Measurements from ENCODE around the gene SOX10. TPM values are rescaled to one million over a fixed set of nuclear protein-coding genes. Genes with fewer than 3 reads are reported as not detected.

Gene SOX10
- total RNA-seq, 1 experiment from 2014 or later, result not detected

DNA sequence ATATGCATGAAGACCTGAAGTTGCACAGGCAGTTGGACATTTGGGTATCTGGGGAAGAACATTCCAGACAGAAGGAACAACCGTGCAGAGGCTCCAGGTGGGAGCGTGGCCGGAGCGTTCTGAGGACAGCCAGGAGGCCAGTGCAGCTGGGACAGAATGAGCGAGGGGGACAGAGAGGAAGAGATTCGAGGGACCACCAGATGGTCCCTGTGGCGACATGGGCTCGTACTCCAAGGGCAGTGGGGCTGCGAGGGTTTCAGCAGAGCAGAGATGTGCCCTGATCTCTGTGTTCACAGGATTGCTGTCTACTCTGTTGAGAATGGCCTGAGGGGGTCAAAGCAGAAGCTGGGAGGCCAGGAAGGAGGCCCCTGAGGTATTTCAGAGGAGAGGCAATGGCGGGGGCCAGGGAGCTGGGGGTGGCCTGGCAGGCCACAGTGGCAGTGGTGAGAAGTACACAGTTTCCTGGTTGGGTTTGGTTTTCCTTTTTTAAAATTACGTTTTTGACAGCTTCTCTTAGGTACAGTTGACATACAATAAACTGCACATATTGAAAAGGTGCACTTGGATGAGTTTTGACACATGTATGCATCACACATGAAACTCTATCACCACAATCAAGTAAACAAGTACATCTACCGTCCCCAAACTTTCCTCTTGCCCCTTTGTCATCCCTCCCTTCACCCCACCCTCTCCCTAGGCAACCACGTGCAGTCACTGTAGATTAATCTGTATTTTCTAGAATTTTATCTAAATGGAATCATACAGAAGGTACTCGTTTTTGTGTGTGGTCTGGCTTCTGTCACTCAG lies 24.8 kb upstream of the SOX10 start:
- DNase-seq (ENCODE audit: low read depth, low spot score) (no peak), ATAC-seq (no peak)
- Histone ChIP-seq H3K27ac (ENCODE audit: low read length) (no peak overlapping the region), H3K4me1 (ENCODE audit: control insufficient read depth, insufficient read depth, low read length) (no peaks in the 10 kb centered on the region), H3K9me3 (ENCODE audit: control insufficient read depth, insufficient read depth, low read depth, low read length) (no peaks in the 10 kb centered on the region), H3K36me3 (ENCODE audit: control insufficient read depth, insufficient read depth, low read length) (no peaks in the 10 kb centered on the region), H3K27me3 (ENCODE audit: control insufficient read depth, insufficient read depth, low read length) (no peaks in the 10 kb centered on the region), H3K4me3 (ENCODE audit: low read depth in 2 of 2, low read length in 2 of 2) (no peak overlapping the region)
- in situ Hi-C loops (cut with HindIII; ENCODE audit: low pct_unique_long_range_greater_than_20kb, low sequenced_read_pairs), result no loop called here
- no TSS peak for BruUV-seq (replicated peaks)
- TF ChIP-seq CTCF (IDR thresholded peaks at IDR 0.05) (no peak), POLR2AphosphoS5 (IDR thresholded peaks at IDR 0.05; ENCODE audit: low read depth, low read length) (no peak), TCF7L2 (IDR thresholded peaks at IDR 0.05; ENCODE audit: low read depth, low read length) (no peak), SIN3A (IDR thresholded peaks at IDR 0.05; ENCODE audit: borderline replicate concordance, insufficient read depth, low read depth, low read length) (no peak)
- TF ChIP-seq, protein P1, sequence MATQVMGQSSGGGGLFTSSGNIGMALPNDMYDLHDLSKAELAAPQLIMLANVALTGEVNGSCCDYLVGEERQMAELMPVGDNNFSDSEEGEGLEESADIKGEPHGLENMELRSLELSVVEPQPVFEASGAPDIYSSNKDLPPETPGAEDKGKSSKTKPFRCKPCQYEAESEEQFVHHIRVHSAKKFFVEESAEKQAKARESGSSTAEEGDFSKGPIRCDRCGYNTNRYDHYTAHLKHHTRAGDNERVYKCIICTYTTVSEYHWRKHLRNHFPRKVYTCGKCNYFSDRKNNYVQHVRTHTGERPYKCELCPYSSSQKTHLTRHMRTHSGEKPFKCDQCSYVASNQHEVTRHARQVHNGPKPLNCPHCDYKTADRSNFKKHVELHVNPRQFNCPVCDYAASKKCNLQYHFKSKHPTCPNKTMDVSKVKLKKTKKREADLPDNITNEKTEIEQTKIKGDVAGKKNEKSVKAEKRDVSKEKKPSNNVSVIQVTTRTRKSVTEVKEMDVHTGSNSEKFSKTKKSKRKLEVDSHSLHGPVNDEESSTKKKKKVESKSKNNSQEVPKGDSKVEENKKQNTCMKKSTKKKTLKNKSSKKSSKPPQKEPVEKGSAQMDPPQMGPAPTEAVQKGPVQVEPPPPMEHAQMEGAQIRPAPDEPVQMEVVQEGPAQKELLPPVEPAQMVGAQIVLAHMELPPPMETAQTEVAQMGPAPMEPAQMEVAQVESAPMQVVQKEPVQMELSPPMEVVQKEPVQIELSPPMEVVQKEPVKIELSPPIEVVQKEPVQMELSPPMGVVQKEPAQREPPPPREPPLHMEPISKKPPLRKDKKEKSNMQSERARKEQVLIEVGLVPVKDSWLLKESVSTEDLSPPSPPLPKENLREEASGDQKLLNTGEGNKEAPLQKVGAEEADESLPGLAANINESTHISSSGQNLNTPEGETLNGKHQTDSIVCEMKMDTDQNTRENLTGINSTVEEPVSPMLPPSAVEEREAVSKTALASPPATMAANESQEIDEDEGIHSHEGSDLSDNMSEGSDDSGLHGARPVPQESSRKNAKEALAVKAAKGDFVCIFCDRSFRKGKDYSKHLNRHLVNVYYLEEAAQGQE (IDR thresholded peaks at IDR 0.05; ENCODE audit: insufficient read depth in 1 of 2, low read depth in 2 of 2, low read length in 1 of 2), result no peak
- intact Hi-C loops (cut with micrococcal nuclease; ENCODE audit: unreplicated experiment), result no loop called here
- POLR2A ChIA-PET, result no interaction called here
- CTCF ChIA-PET, result no interaction called here

- in situ Hi-C loops (cut with HindIII; ENCODE audit: low pct_unique_long_range_greater_than_20kb, low sequenced_read_pairs) (no loop called here), intact Hi-C loops (cut with micrococcal nuclease; ENCODE audit: unreplicated experiment) (no loop called here)
- Histone ChIP-seq H3K27ac (ENCODE audit: low read length) (no peak overlapping the region), H3K36me3 (ENCODE audit: control insufficient read depth, insufficient read depth, low read length) (no peaks in the 10 kb centered on the region), H3K4me1 (ENCODE audit: control insufficient read depth, insufficient read depth, low read length) (no peaks in the 10 kb centered on the region), H3K27me3 (ENCODE audit: control insufficient read depth, insufficient read depth, low read length) (no peaks in the 10 kb centered on the region), H3K4me3 (ENCODE audit: low read depth in 2 of 2, low read length in 2 of 2) (no peak overlapping the region), H3K9me3 (ENCODE audit: control insufficient read depth, insufficient read depth, low read depth, low read length) (no peaks in the 10 kb centered on the region)
- TF ChIP-seq SIN3A (IDR thresholded peaks at IDR 0.05; ENCODE audit: borderline replicate concordance, insufficient read depth, low read depth, low read length) (no peak), CTCF (IDR thresholded peaks at IDR 0.05) (no peak), TCF7L2 (IDR thresholded peaks at IDR 0.05; ENCODE audit: low read depth, low read length) (no peak), POLR2AphosphoS5 (IDR thresholded peaks at IDR 0.05; ENCODE audit: low read depth, low read length) (no peak)
- TF ChIP-seq, protein P1 (IDR thresholded peaks at IDR 0.05; ENCODE audit: insufficient read depth in 1 of 2, low read depth in 2 of 2, low read length in 1 of 2), result no peak
- CTCF ChIA-PET, result no interaction called here
- no peak for DNase-seq (ENCODE audit: low read depth, low spot score)
- no peak for ATAC-seq
- no TSS peak for BruUV-seq (replicated peaks)
- POLR2A ChIA-PET, result interaction anchor here (0.6 kb wide), 1 partner anchor 43 kb away, joined by 7 read pairs; no protein-coding TSS in a partner anchor
Measured at GRCh38 chr22:38007330-38007902, 23.1 kb upstream of the SOX10 start.

Data from Panc1 (cell line).